ENCODE results near the gene NEURL1. TPM values are rescaled to one million over a fixed set of nuclear protein-coding genes. Genes with fewer than 3 reads are reported as not detected.

NEURL1 gene
- total RNA-seq, 1 donor from 2014 or later: 0.05 TPM

GRCh38 chr10:103553743-103554487 is 60.4 kb downstream of the NEURL1 start:
- Mint-ChIP-seq H3K27me3 (ENCODE audit: low read depth) (peaks cover 41% of the 10 kb centered on the region), H3K36me3 (ENCODE audit: low read depth) (no peaks in the 10 kb centered on the region), H3K4me3 (ENCODE audit: unreplicated experiment) (no peak overlapping the region), H3K27ac (ENCODE audit: unreplicated experiment) (no peak overlapping the region), H3K9me3 (ENCODE audit: low read depth) (no peaks in the 10 kb centered on the region), H3K4me1 (ENCODE audit: low read depth) (peaks cover 5% of the 10 kb centered on the region)
- TF ChIP-seq CTCF (IDR thresholded peaks at IDR 0.05): no peak
- peak; percentile 65 for DNase-seq (ENCODE audit: low spot score)

GRCh38 chr10:103554488-103555324 is 61.2 kb downstream of the NEURL1 start:
- Mint-ChIP-seq H3K36me3 (ENCODE audit: low read depth) (no peaks in the 10 kb centered on the region), H3K4me1 (ENCODE audit: low read depth) (peaks cover 5% of the 10 kb centered on the region), H3K4me3 (ENCODE audit: unreplicated experiment) (peak overlapping the region; percentile 72), H3K27ac (ENCODE audit: unreplicated experiment) (peak overlapping the region; percentile 61), H3K27me3 (ENCODE audit: low read depth) (peaks cover 41% of the 10 kb centered on the region), H3K9me3 (ENCODE audit: low read depth) (no peaks in the 10 kb centered on the region)
- no peak for TF ChIP-seq CTCF (IDR thresholded peaks at IDR 0.05)
- no peak for DNase-seq (ENCODE audit: low spot score)

- Mint-ChIP-seq H3K9me3 (ENCODE audit: low read depth) (no peaks in the 10 kb centered on the region), H3K27ac (ENCODE audit: unreplicated experiment) (no peak overlapping the region), H3K36me3 (ENCODE audit: low read depth) (no peaks in the 10 kb centered on the region), H3K4me3 (ENCODE audit: unreplicated experiment) (peak overlapping the region; percentile 47), H3K4me1 (ENCODE audit: low read depth) (peaks cover 5% of the 10 kb centered on the region), H3K27me3 (ENCODE audit: low read depth) (peaks cover 43% of the 10 kb centered on the region)
- no peak for TF ChIP-seq CTCF (IDR thresholded peaks at IDR 0.05)
- DNase-seq (ENCODE audit: low spot score): no peak
These were observed 61.8 kb downstream of the NEURL1 start for GRCh38 chr10:103555325-103555649.

GRCh38 chr10:103555712-103556111 is 62.2 kb downstream of the NEURL1 start:
- Mint-ChIP-seq H3K27ac (ENCODE audit: unreplicated experiment) (no peak overlapping the region), H3K4me3 (ENCODE audit: unreplicated experiment) (peak overlapping the region; percentile 47), H3K4me1 (ENCODE audit: low read depth) (peaks cover 5% of the 10 kb centered on the region), H3K36me3 (ENCODE audit: low read depth) (no peaks in the 10 kb centered on the region), H3K27me3 (ENCODE audit: low read depth) (peaks cover 44% of the 10 kb centered on the region), H3K9me3 (ENCODE audit: low read depth) (no peaks in the 10 kb centered on the region)
- no peak for TF ChIP-seq CTCF (IDR thresholded peaks at IDR 0.05)
- no peak for DNase-seq (ENCODE audit: low spot score)

GRCh38 chr10:103556383-103557007 is 63.0 kb downstream of the NEURL1 start:
- Mint-ChIP-seq H3K36me3 (ENCODE audit: low read depth) (no peaks in the 10 kb centered on the region), H3K4me1 (ENCODE audit: low read depth) (peaks cover 5% of the 10 kb centered on the region), H3K27me3 (ENCODE audit: low read depth) (peaks cover 44% of the 10 kb centered on the region), H3K27ac (ENCODE audit: unreplicated experiment) (no peak overlapping the region), H3K9me3 (ENCODE audit: low read depth) (no peaks in the 10 kb centered on the region), H3K4me3 (ENCODE audit: unreplicated experiment) (no peak overlapping the region)
- DNase-seq (ENCODE audit: low spot score): no peak
- TF ChIP-seq CTCF (IDR thresholded peaks at IDR 0.05): no peak

Data from chondrocyte (in vitro differentiated cells).